ENCODE measurements around the gene FADS3. TPM values are rescaled to one million over a fixed set of nuclear protein-coding genes. Genes with fewer than 3 reads are reported as not detected.
A peak's percentile ranks its signal among the peaks of the same experiment; 100 is the strongest.

FADS3 gene
- total RNA-seq, 1 donor from 2014 or later = 135 TPM

DNA sequence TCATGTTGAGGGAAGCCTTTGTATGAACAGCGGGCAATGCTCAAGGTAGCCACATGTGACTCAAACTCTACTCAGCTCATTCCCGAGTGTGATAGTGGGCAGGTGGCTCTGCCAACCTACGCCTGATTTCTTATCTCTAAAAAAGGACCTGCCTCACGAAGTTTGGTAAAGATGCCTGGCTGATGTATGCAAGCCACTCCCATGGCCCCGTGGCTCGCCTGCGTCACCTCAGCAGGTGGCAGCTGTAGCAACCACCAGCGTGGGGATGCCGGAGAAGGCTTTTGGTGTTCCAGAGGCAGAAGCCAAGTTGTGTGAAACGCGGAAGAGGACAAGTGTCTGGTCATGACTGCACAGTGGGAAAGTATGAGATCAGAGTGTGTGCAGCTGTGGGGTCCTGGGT, 57.9 kb downstream of the FADS3 start:
- peaks cover 5% of the 10 kb centered on the region for H3K27me3 Mint-ChIP-seq
- intact Hi-C loops (cut with micrococcal nuclease) = no loop called here
- ChIA-PET CTCF (interaction anchor here (1.8 kb wide), 1 partner anchor 38 kb away, joined by 4 read pairs; no protein-coding TSS in a partner anchor), POLR2A (interaction anchor here (0.6 to 3.3 kb wide), 2 partner anchors 11 to 18 kb away, joined by 4 to 41 read pairs; partner anchors contain the start of gene FADS1)
- H3K9me3 Mint-ChIP-seq = no peaks in the 10 kb centered on the region
- TF ChIP-seq, protein P1, sequence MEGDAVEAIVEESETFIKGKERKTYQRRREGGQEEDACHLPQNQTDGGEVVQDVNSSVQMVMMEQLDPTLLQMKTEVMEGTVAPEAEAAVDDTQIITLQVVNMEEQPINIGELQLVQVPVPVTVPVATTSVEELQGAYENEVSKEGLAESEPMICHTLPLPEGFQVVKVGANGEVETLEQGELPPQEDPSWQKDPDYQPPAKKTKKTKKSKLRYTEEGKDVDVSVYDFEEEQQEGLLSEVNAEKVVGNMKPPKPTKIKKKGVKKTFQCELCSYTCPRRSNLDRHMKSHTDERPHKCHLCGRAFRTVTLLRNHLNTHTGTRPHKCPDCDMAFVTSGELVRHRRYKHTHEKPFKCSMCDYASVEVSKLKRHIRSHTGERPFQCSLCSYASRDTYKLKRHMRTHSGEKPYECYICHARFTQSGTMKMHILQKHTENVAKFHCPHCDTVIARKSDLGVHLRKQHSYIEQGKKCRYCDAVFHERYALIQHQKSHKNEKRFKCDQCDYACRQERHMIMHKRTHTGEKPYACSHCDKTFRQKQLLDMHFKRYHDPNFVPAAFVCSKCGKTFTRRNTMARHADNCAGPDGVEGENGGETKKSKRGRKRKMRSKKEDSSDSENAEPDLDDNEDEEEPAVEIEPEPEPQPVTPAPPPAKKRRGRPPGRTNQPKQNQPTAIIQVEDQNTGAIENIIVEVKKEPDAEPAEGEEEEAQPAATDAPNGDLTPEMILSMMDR (IDR thresholded peaks at IDR 0.05) = no peak
- ATAC-seq (ENCODE audit: low read depth) = no peak
- DNase-seq = no peak
- peak overlapping the region; percentile 86 for H3K27ac Mint-ChIP-seq
- no peak overlapping the region for H3K4me3 Mint-ChIP-seq
- H3K36me3 Mint-ChIP-seq (ENCODE audit: low read depth) = no peaks in the 10 kb centered on the region
- H3K4me1 Mint-ChIP-seq = peaks cover 43% of the 10 kb centered on the region

DNA sequence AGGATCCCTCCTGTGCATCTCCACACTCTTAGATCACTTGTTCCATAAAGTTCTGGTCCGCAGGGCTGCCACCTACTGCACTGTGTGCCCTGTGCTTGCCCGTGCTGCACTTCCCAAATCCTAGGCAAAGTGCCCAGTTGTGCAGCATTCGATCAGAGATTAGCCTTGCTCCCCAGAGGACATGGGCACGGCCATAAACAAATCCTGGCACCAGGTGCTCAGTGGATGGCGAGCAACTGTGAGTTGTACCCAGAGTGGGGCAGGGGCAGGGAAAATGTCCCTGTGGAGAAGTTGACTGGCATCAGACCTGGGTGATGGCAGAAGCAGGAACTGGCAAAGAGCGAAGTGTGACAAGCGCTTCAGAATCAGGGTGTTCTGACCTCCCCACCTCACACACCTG, 58.6 kb downstream of the FADS3 start:
- H3K27ac Mint-ChIP-seq = no peak overlapping the region
- ChIA-PET POLR2A (interaction anchor here (3.3 kb wide), 1 partner anchor 17 kb away, joined by 41 read pairs; the partner anchor contains the start of gene FADS1), CTCF (no interaction called here)
- ATAC-seq (ENCODE audit: low read depth) (no peak), DNase-seq (no peak)
- H3K36me3 Mint-ChIP-seq (ENCODE audit: low read depth) = no peaks in the 10 kb centered on the region
- peaks cover 5% of the 10 kb centered on the region for H3K27me3 Mint-ChIP-seq
- no peaks in the 10 kb centered on the region for H3K9me3 Mint-ChIP-seq
- peaks cover 50% of the 10 kb centered on the region for H3K4me1 Mint-ChIP-seq
- TF ChIP-seq, protein P1 (IDR thresholded peaks at IDR 0.05) = no peak
- no peak overlapping the region for H3K4me3 Mint-ChIP-seq
- intact Hi-C loops (cut with micrococcal nuclease) = no loop called here

DNA sequence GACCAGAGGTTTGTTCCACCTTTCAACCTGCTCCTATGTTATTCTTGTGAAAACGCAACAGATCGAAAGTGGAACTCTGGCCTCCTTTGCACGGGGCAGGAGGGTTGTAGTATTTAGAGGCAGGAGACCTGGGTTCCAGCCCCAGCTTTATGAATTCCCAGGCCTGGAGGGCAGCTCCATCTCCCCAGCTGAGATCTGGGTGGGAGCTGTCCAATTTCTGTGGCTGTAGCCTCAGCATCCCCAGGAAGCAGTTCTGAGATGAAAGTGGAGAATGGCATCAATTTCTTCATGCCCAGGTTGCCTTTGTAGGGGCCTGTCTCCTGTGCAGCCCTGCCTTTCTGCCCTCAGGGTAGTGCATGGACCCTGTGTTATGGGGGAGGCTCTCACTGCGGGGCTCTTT, 59.1 kb downstream of the FADS3 start:
- H3K27ac Mint-ChIP-seq = no peak overlapping the region
- no peak for DNase-seq
- no peak overlapping the region for H3K4me3 Mint-ChIP-seq
- H3K27me3 Mint-ChIP-seq = peaks cover 5% of the 10 kb centered on the region
- peaks cover 52% of the 10 kb centered on the region for H3K4me1 Mint-ChIP-seq
- intact Hi-C loops (cut with micrococcal nuclease) = no loop called here
- no peak for ATAC-seq (ENCODE audit: low read depth)
- CTCF ChIA-PET = interaction anchor here (1.0 kb wide), 1 partner anchor 67 kb away, joined by 4 read pairs; no protein-coding TSS in a partner anchor
- no peaks in the 10 kb centered on the region for H3K9me3 Mint-ChIP-seq
- TF ChIP-seq, protein P1 (IDR thresholded peaks at IDR 0.05) = no peak
- POLR2A ChIA-PET = no interaction called here
- no peaks in the 10 kb centered on the region for H3K36me3 Mint-ChIP-seq (ENCODE audit: low read depth)

DNA sequence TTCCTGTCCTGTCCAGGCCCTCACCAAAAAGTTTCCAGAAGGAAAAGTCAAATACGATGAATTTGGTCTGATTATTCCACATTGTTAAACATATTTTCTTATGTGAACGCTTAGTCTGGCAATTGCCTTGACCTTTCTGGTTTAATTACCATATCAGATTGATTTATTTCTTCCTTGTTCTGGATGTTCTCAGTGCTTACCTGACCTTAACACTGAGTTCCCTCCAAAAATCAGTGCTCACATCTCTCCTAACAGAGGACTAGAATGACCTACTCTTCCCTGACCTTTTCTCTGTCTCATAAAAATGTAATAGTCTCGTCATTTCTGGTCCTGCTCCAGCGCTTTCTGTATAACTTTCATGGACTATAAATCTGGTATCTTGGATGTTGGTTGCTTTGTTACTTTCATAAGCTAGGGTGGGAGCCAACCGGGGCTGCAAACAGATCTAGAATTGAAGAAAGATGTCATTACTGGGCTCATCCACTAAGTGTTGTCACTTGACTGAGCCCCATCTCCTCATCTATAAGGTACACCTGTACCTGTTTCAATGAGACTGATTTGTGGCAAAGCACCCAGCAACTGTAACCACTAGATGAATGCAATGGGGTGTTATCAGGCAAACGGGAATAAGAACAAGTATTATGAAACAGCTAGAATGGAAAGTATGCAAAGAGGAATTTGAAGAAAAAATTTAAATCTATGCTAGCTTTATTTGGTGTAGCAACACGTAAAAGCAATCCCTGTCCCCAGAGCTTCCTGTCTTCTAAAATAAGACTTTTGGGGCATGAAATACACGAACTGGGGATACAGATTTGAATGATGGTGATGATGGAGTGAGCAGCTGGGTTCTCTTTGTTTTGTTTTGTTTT, 60.9 kb downstream of the FADS3 start:
- H3K27ac Mint-ChIP-seq = no peak overlapping the region
- DNase-seq (no peak), ATAC-seq (ENCODE audit: low read depth) (no peak)
- peaks cover 49% of the 10 kb centered on the region for H3K4me1 Mint-ChIP-seq
- CTCF ChIA-PET = interaction anchor here (0.6 to 4.3 kb wide), 4 partner anchors 11 to 117 kb away, joined by 3 to 32 read pairs (median 4); partner anchors contain the start of gene FADS1
- no peak overlapping the region for H3K4me3 Mint-ChIP-seq
- no peaks in the 10 kb centered on the region for H3K9me3 Mint-ChIP-seq
- TF ChIP-seq, protein P1 (IDR thresholded peaks at IDR 0.05) = no peak
- POLR2A ChIA-PET = interaction anchor here (1.0 to 3.7 kb wide), 3 partner anchors 15 to 60 kb away, joined by 3 to 61 read pairs (median 4); partner anchors contain the start of genes FADS1 and FADS3
- intact Hi-C loops (cut with micrococcal nuclease) = no loop called here
- H3K36me3 Mint-ChIP-seq (ENCODE audit: low read depth) = no peaks in the 10 kb centered on the region
- H3K27me3 Mint-ChIP-seq = peaks cover 8% of the 10 kb centered on the region

DNA sequence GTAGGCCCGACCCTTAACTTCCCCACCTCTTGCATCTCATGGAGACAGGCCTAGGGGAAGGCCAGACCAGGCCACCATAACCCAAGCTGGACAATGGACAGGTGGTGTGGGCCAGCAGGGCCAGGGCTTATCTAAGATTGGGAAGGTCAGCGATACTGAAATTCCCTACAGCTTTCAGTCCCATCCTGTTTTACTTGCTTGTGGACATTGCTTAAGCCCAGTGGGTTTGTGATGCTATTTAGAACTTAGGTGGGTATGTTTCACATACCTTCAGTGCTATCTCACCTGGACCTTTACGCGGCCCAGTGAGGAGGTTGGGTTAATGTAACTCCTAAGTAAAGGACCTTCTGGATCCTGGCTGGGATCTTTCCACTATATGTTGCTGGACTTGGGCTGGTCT, 61.5 kb downstream of the FADS3 start:
- H3K27me3 Mint-ChIP-seq = peaks cover 8% of the 10 kb centered on the region
- H3K9me3 Mint-ChIP-seq = no peaks in the 10 kb centered on the region
- H3K36me3 Mint-ChIP-seq (ENCODE audit: low read depth) = no peaks in the 10 kb centered on the region
- POLR2A ChIA-PET = interaction anchor here (3.7 kb wide), 1 partner anchor 15 kb away, joined by 61 read pairs; the partner anchor contains the start of gene FADS1
- peak overlapping the region; percentile 55 for H3K4me3 Mint-ChIP-seq
- CTCF ChIA-PET = interaction anchor here (0.6 to 4.3 kb wide), 4 partner anchors 11 to 278 kb away, joined by 3 to 32 read pairs (median 3); partner anchors contain the start of gene FADS1
- H3K27ac Mint-ChIP-seq = no peak overlapping the region
- TF ChIP-seq, protein P1 (IDR thresholded peaks at IDR 0.05) = no peak
- intact Hi-C loops (cut with micrococcal nuclease) = loop anchor here (2.0 kb wide), 1 partner anchor 33 kb away; no protein-coding TSS in a partner anchor
- ATAC-seq (ENCODE audit: low read depth) = no peak
- DNase-seq = no peak
- H3K4me1 Mint-ChIP-seq = peaks cover 44% of the 10 kb centered on the region

Data from activated B cell treated with CpG ODN at 0.5 μM for 24 hours (primary cell).